ENCODE results near the gene MRPS9.

Gene MRPS9

GRCh38 chr2:105037572-105038382, at the start of gene MRPS9:
MRPS9 (plus strand) TSS chr2:105038069; CDS start chr2:105038093, 24 bp downstream.
- DNase-seq (ENCODE audit: low read depth in 3 of 3) = peak; percentile 95 to 97 (median 97)

GRCh38 chr2:105005181-105005951, 32.5 kb upstream of the MRPS9 start:
- DNase-seq (ENCODE audit: low read depth in 3 of 3) = no peak

GRCh38 chr2:105007367-105007766, 30.5 kb upstream of the MRPS9 start:
- no peak for DNase-seq (ENCODE audit: low read depth in 3 of 3)

GRCh38 chr2:105032476-105032875, 5.4 kb upstream of the MRPS9 start:
- DNase-seq (ENCODE audit: low read depth in 3 of 3) = no peak

- DNase-seq (ENCODE audit: low read depth in 3 of 3) = no peak
Observed at GRCh38 chr2:105034170-105034569, 3.7 kb upstream of the MRPS9 start.

GRCh38 chr2:105038383-105039061, 653 bp downstream of the MRPS9 start:
- no peak for DNase-seq (ENCODE audit: low read depth in 3 of 3)

GRCh38 chr2:105039559-105039958, 1.7 kb downstream of the MRPS9 start:
- no peak for DNase-seq (ENCODE audit: low read depth in 3 of 3)

- DNase-seq (ENCODE audit: low read depth in 3 of 3) = no peak
Observed at GRCh38 chr2:105042189-105042588, 4.3 kb downstream of the MRPS9 start.

GRCh38 chr2:105052773-105053172, 14.9 kb downstream of the MRPS9 start:
- no peak for DNase-seq (ENCODE audit: low read depth in 3 of 3)

GRCh38 chr2:105055613-105056012, 17.7 kb downstream of the MRPS9 start:
- no peak for DNase-seq (ENCODE audit: low read depth in 3 of 3)

GRCh38 chr2:105056245-105056644, 18.4 kb downstream of the MRPS9 start:
- no peak for DNase-seq (ENCODE audit: low read depth in 3 of 3)

- DNase-seq (ENCODE audit: low read depth in 3 of 3) = no peak
Observed at GRCh38 chr2:105057005-105057404, 19.1 kb downstream of the MRPS9 start.

GRCh38 chr2:105061560-105061959, 23.7 kb downstream of the MRPS9 start:
- DNase-seq (ENCODE audit: low read depth in 3 of 3) = no peak

GRCh38 chr2:105062158-105062557, 24.3 kb downstream of the MRPS9 start:
- no peak for DNase-seq (ENCODE audit: low read depth in 3 of 3)

- no peak for DNase-seq (ENCODE audit: low read depth in 3 of 3)
Observed at GRCh38 chr2:105068387-105068786, 30.5 kb downstream of the MRPS9 start.

GRCh38 chr2:105068875-105069274, 31.0 kb downstream of the MRPS9 start:
- DNase-seq (ENCODE audit: low read depth in 3 of 3) = no peak

GRCh38 chr2:105070010-105070865, 32.4 kb downstream of the MRPS9 start:
- no peak for DNase-seq (ENCODE audit: low read depth in 3 of 3)

GRCh38 chr2:105071379-105071778, 33.5 kb downstream of the MRPS9 start:
- DNase-seq (ENCODE audit: low read depth in 3 of 3) = no peak

- DNase-seq (ENCODE audit: low read depth in 3 of 3) = no peak
Observed at GRCh38 chr2:105072039-105072438, 34.2 kb downstream of the MRPS9 start.

GRCh38 chr2:105073591-105073990, 35.7 kb downstream of the MRPS9 start:
- DNase-seq (ENCODE audit: low read depth in 3 of 3) = no peak

GRCh38 chr2:105076121-105076520, 38.3 kb downstream of the MRPS9 start:
- no peak for DNase-seq (ENCODE audit: low read depth in 3 of 3)
